Fibroblast of lung (primary cell): ENCODE data around the gene ZDHHC14.

Source experiments
- EZH2 ChIP-seq: IDR thresholded peaks from 2 replicates; pipeline ENCODE4 v1.5.1; 2012; ENCODE audit warnings: low read length, control low read depth, mild to moderate bottlenecking; ENCODE audit errors: missing control alignments
- TF ChIP-seq, protein P1 (sequence below), 2 donors: IDR thresholded peaks in 1 of 2; conservative IDR thresholded peaks in 1 of 2; 1 replicate in 1 of 2; 2 replicates in 1 of 2; pipeline ENCODE4 v1.5.1; 2011 to 2012; ENCODE audit warnings: low read length in 2 of 2, control low read depth in 1 of 2, inconsistent platforms in 1 of 2, low read depth in 1 of 2, mild to moderate bottlenecking in 1 of 2

DNA sequence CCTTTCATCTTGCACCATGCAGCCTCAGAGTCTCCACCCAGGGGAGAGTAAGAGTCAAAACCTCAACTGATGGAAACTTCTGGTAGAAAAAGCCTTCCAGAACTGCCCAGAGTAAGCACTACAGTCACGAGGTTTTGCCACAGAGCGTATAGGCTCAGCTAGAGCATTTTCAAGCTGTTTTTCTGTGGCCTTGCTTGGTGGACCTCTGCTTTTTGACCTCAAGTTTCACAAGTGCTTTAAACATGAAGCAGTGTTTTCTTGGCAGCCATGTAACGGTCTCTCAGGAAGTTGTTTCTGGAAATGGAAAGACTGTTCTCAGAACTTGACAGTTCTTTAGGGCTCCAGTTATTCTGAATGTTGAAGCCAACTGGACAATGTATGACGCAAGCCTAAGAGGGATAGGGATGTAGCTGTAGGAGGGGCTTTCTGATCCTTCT is 146.5 kb downstream of the ZDHHC14 start:
- TF ChIP-seq, protein P1, sequence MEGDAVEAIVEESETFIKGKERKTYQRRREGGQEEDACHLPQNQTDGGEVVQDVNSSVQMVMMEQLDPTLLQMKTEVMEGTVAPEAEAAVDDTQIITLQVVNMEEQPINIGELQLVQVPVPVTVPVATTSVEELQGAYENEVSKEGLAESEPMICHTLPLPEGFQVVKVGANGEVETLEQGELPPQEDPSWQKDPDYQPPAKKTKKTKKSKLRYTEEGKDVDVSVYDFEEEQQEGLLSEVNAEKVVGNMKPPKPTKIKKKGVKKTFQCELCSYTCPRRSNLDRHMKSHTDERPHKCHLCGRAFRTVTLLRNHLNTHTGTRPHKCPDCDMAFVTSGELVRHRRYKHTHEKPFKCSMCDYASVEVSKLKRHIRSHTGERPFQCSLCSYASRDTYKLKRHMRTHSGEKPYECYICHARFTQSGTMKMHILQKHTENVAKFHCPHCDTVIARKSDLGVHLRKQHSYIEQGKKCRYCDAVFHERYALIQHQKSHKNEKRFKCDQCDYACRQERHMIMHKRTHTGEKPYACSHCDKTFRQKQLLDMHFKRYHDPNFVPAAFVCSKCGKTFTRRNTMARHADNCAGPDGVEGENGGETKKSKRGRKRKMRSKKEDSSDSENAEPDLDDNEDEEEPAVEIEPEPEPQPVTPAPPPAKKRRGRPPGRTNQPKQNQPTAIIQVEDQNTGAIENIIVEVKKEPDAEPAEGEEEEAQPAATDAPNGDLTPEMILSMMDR (conservative IDR thresholded peaks at IDR 0.05 in 1 of 2, IDR thresholded peaks at IDR 0.05 in 1 of 2; ENCODE audit: low read depth in 1 of 2, low read length in 2 of 2): peak; percentile 22 to 27
- TF ChIP-seq EZH2: no peak
